PFSK-1 (cell line): ENCODE data around the gene TMEFF1.

Experiments used
- POLR2AphosphoS5 ChIP-seq: IDR thresholded peaks from 2 replicates; pipeline ENCODE4 v1.6.1; 2012; ENCODE audit warnings: low read depth, mild to moderate bottlenecking, control low read depth, low read length, moderate library complexity
- SIN3A ChIP-seq: IDR thresholded peaks from 2 replicates; pipeline ENCODE4 v1.6.1; 2012; ENCODE audit warnings: mild to moderate bottlenecking, low read length, moderate library complexity, borderline replicate concordance; ENCODE audit not compliant: insufficient read depth
- TAF1 ChIP-seq: IDR thresholded peaks from 2 replicates; pipeline ENCODE4 v1.6.1; 2012; ENCODE audit warnings: low read length, control low read depth, borderline replicate concordance; ENCODE audit not compliant: insufficient read depth
- TF ChIP-seq, protein P1 (sequence below), 2 experiments: IDR thresholded peaks; 2 replicates each; pipeline versions ENCODE4 v1.6.1 to v1.8.0; 2011 to 2012; ENCODE audit warnings: low read depth in 2 of 2, low read length in 2 of 2, control low read depth in 1 of 2, inconsistent platforms in 1 of 2, mild to moderate bottlenecking in 1 of 2, moderate library complexity in 1 of 2; ENCODE audit not compliant: insufficient read depth in 1 of 2

GRCh38 chr9:100445161-100445902 lies 27.6 kb upstream of the TMEFF1 start:
- TF ChIP-seq TAF1 (no peak), POLR2AphosphoS5 (no peak), SIN3A (no peak)
- TF ChIP-seq, protein P1, sequence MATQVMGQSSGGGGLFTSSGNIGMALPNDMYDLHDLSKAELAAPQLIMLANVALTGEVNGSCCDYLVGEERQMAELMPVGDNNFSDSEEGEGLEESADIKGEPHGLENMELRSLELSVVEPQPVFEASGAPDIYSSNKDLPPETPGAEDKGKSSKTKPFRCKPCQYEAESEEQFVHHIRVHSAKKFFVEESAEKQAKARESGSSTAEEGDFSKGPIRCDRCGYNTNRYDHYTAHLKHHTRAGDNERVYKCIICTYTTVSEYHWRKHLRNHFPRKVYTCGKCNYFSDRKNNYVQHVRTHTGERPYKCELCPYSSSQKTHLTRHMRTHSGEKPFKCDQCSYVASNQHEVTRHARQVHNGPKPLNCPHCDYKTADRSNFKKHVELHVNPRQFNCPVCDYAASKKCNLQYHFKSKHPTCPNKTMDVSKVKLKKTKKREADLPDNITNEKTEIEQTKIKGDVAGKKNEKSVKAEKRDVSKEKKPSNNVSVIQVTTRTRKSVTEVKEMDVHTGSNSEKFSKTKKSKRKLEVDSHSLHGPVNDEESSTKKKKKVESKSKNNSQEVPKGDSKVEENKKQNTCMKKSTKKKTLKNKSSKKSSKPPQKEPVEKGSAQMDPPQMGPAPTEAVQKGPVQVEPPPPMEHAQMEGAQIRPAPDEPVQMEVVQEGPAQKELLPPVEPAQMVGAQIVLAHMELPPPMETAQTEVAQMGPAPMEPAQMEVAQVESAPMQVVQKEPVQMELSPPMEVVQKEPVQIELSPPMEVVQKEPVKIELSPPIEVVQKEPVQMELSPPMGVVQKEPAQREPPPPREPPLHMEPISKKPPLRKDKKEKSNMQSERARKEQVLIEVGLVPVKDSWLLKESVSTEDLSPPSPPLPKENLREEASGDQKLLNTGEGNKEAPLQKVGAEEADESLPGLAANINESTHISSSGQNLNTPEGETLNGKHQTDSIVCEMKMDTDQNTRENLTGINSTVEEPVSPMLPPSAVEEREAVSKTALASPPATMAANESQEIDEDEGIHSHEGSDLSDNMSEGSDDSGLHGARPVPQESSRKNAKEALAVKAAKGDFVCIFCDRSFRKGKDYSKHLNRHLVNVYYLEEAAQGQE (IDR thresholded peaks at IDR 0.05; ENCODE audit: insufficient read depth in 1 of 2, low read depth in 2 of 2, low read length in 2 of 2) = no peak
